Astrocyte (in vitro differentiated cells and primary cell): Measurements from ENCODE around the gene CCDC9.

Experiments used
- EZH2 ChIP-seq: IDR thresholded peaks from 2 replicates; pipeline ENCODE4 v1.6.1; 2012; ENCODE audit warnings: mild to moderate bottlenecking, low read length, inconsistent platforms; ENCODE audit not compliant: insufficient read depth
- TF ChIP-seq, protein P1 (sequence below): IDR thresholded peaks from 2 replicates; pipeline ENCODE4 v1.5.1; 2011; ENCODE audit warnings: low read depth, mild to moderate bottlenecking, inconsistent platforms, low read length, moderate library complexity; ENCODE audit not compliant: insufficient read depth

DNA sequence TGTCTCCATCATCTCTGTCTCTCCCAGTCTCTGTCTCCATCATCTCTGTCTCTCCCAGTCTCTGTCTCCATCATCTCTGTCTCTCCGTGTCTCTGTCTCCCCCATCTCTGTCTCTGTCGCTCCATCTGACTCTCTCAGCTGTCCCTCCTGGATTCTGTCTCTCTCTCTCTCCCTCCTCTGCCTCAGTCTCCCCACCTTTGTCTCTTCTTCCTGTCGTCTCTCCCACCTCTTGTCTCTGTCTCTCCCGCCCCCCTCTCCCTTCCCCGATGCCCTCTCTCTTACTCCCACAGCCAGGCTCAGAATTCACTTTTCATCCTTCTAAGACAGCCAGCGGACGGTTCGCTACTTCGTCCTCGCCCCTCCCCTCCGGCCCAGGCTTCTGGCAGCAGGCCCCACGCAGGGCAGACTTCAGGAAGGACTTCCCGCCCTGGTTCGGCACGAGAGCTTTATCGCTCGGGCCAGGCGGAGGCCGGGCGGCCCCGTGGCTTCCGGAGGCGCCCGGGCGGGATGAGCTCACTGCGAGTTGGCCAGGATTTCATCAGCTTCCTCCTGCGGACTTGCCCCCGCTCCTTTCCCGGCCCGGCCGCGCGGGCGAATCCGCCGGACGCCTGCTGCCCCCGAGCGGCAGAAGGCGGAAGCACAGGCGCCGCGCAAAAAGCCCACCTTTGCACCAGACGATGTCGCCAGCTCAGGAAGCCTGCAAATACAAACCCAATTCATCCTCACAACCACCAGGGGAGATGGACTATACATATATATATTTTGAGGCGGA lies 12.4 kb upstream of the CCDC9 start:
- TF ChIP-seq, protein P1, sequence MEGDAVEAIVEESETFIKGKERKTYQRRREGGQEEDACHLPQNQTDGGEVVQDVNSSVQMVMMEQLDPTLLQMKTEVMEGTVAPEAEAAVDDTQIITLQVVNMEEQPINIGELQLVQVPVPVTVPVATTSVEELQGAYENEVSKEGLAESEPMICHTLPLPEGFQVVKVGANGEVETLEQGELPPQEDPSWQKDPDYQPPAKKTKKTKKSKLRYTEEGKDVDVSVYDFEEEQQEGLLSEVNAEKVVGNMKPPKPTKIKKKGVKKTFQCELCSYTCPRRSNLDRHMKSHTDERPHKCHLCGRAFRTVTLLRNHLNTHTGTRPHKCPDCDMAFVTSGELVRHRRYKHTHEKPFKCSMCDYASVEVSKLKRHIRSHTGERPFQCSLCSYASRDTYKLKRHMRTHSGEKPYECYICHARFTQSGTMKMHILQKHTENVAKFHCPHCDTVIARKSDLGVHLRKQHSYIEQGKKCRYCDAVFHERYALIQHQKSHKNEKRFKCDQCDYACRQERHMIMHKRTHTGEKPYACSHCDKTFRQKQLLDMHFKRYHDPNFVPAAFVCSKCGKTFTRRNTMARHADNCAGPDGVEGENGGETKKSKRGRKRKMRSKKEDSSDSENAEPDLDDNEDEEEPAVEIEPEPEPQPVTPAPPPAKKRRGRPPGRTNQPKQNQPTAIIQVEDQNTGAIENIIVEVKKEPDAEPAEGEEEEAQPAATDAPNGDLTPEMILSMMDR: peak; percentile 75
- no peak for TF ChIP-seq EZH2
